HEK293 (cell line): Measurements from ENCODE around the gene WDR86.

Experiments
- ATF2 ChIP-seq: fragments of 450-650 bp; formaldehyde crosslinking; IDR thresholded peaks from 2 replicates; pipeline ENCODE4 v1.5.1; 2016; ENCODE audit warnings: missing biosample characterization, missing genetic modification characterization, low read depth
- CTCF ChIP-seq: fragments of 450-650 bp; formaldehyde crosslinking; IDR thresholded peaks from 2 replicates; pipeline ENCODE4 v1.5.1; 2016; ENCODE audit warnings: missing biosample characterization, missing genetic modification characterization
- ELK4 ChIP-seq: IDR thresholded peaks from 2 replicates; pipeline ENCODE4 v1.6.1; 2011; ENCODE audit warnings: mild to moderate bottlenecking, low read depth, low read length, borderline replicate concordance
- KLF1 ChIP-seq: fragments of 450-650 bp; formaldehyde crosslinking; IDR thresholded peaks from 2 replicates; pipeline ENCODE4 v1.5.1; 2016; ENCODE audit warnings: missing biosample characterization, missing genetic modification characterization
- REST ChIP-seq: fragments of 450-650 bp; formaldehyde crosslinking; IDR thresholded peaks from 2 replicates; pipeline ENCODE4 v1.5.1; 2016; ENCODE audit warnings: missing biosample characterization, missing genetic modification characterization
- ZBTB49 ChIP-seq: fragments of 450-650 bp; formaldehyde crosslinking; IDR thresholded peaks from 2 replicates; pipeline ENCODE4 v1.5.1; 2016; ENCODE audit warnings: missing biosample characterization, missing genetic modification characterization, low read depth
- ZNF133 ChIP-seq: fragments of 450-650 bp; formaldehyde crosslinking; IDR thresholded peaks from 2 replicates; pipeline ENCODE4 v1.5.1; 2016; ENCODE audit warnings: missing biosample characterization, missing genetic modification characterization
- ZNF335 ChIP-seq: fragments of 450-650 bp; formaldehyde crosslinking; conservative IDR thresholded peaks from 2 replicates; pipeline ENCODE4 v1.5.1; 2016; ENCODE audit warnings: missing biosample characterization, missing genetic modification characterization
- ZNF670 ChIP-seq: fragments of 450-650 bp; formaldehyde crosslinking; IDR thresholded peaks from 2 replicates; pipeline ENCODE4 v1.5.1; 2016; ENCODE audit warnings: missing biosample characterization, missing genetic modification characterization, low read depth
- TF ChIP-seq, protein P1 (sequence below): fragments of 450-650 bp; formaldehyde crosslinking; IDR thresholded peaks from 2 replicates; pipeline ENCODE4 v1.5.1; 2016; ENCODE audit warnings: missing biosample characterization, missing genetic modification characterization

DNA sequence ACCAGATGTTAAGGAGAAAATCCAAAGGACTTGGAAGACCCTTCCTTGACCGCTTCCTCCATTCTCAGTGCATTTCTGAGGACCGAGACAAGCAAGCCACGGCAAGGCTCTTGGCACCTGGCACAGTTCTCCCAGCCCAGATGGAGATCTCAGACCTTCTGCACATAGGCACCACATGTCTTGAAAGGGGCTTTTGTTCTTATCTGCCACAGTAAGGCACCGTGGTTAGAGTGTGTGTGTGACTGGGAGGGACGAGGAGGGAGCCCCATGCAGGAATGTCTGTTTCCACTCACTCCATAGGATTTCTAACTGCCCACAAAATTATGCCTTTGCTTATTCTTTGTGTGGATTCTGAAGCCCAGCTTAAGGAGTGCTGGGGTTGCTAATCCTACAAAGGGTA, 10.3 kb upstream of the WDR86 start:
- TF ChIP-seq CTCF (tag by site-specific recombination) (no peak), ELK4 (no peak), ZNF335 (tag by site-specific recombination) (no peak), ATF2 (no peak), ZNF670 (tag by site-specific recombination) (no peak), KLF1 (tag by site-specific recombination) (no peak), ZNF133 (tag by site-specific recombination) (no peak), REST (tag by site-specific recombination) (no peak), ZBTB49 (tag by site-specific recombination) (no peak)
- TF ChIP-seq, protein P1, sequence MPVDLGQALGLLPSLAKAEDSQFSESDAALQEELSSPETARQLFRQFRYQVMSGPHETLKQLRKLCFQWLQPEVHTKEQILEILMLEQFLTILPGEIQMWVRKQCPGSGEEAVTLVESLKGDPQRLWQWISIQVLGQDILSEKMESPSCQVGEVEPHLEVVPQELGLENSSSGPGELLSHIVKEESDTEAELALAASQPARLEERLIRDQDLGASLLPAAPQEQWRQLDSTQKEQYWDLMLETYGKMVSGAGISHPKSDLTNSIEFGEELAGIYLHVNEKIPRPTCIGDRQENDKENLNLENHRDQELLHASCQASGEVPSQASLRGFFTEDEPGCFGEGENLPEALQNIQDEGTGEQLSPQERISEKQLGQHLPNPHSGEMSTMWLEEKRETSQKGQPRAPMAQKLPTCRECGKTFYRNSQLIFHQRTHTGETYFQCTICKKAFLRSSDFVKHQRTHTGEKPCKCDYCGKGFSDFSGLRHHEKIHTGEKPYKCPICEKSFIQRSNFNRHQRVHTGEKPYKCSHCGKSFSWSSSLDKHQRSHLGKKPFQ: no peak
